GM18502 (cell line): ENCODE measurements around the gene MUC6.

Experiments
- ATAC-seq: cut with Tn5 transposase; IDR thresholded peaks from one replicate; pipeline ENCODE4 v1.9.1; 2021; ENCODE audit warnings: mild to moderate bottlenecking; ENCODE audit not compliant: unreplicated experiment, poor library complexity

The MUC6 gene

GRCh38 chr11:971731-972365, 64.7 kb downstream of the MUC6 start:
- ATAC-seq: no peak

- ATAC-seq: no peak
Observed at GRCh38 chr11:971092-971690, 65.3 kb downstream of the MUC6 start.

- ATAC-seq: no peak
Observed at GRCh38 chr11:970319-970871, 66.1 kb downstream of the MUC6 start.

- ATAC-seq: no peak
Observed at GRCh38 chr11:969651-970205, 66.8 kb downstream of the MUC6 start.

GRCh38 chr11:968822-969221, 67.7 kb downstream of the MUC6 start:
- no peak for ATAC-seq

GRCh38 chr11:967995-968751, 68.3 kb downstream of the MUC6 start:
- ATAC-seq: no peak

GRCh38 chr11:965206-965775, 71.2 kb downstream of the MUC6 start:
- ATAC-seq: no peak

GRCh38 chr11:963852-964251, 72.7 kb downstream of the MUC6 start:
- no peak for ATAC-seq
